NCI-H1417 (cell line): ENCODE data around the gene RMND5A.

Experiments
- DNase-seq, 3 experiments: peaks; one replicate each; lab custom pipeline; 2025; lab: John Stamatoyannopoulos, UW

Gene RMND5A

DNA sequence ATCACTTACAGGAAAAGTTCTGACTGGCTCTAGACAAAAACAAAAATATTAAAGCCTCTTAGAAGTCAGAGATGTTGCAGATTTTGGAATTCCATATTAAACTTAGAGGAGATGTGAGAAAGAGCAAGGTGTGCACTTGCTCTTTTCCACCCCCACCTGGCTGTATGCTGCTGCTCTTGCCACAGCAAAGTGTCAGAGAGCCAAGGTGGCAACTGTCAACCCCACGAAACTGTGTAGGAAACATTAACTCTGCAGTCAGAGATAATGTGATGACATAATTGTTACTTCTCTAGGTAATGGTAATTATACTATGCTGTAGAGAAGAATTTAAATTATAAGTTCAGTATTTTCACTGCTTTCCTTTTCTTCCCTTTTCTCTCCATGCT, 45.2 kb downstream of the RMND5A start:
- no peak for DNase-seq

DNA sequence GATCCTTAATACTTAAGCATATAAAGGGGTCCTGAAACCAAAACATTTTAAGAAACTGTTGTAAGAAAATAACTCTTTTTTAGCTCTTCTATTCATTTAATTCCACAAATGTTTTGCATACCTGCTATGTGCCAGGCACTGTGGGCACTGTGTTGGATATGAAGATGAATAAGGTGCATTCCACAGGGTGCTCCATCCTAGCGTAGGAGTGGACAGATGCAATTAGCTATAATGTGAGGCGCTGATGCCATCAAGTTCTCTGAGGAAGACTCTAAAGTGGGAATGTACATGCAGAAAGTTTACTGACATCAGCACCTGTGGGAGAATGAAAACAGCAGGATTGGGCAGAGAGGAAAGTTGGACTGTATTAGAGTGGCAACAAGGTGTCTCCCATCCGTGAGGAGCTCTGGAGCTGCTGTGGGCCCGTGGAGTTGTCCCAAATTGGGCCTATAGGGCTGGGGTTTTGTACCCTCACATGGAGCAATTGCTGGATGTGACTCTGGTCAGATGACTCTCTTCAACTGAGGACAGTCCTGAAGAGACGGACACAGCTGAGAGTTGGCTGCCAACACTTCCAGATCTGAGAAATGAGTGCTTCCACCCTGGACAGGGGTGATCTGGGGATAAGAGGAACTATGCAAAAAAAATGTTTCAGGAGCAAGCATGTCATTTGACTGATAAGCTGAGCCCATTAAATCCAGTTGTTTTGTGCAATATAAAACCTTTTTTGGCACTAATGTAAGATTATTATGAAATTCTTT, 48.3 kb downstream of the RMND5A start:
- no peak for DNase-seq

- DNase-seq: no peak
Measured at GRCh38 chr2:86769838-86770237, 49.7 kb downstream of the RMND5A start.

- no peak for DNase-seq
Measured at GRCh38 chr2:86770816-86771301, 50.8 kb downstream of the RMND5A start.

DNA sequence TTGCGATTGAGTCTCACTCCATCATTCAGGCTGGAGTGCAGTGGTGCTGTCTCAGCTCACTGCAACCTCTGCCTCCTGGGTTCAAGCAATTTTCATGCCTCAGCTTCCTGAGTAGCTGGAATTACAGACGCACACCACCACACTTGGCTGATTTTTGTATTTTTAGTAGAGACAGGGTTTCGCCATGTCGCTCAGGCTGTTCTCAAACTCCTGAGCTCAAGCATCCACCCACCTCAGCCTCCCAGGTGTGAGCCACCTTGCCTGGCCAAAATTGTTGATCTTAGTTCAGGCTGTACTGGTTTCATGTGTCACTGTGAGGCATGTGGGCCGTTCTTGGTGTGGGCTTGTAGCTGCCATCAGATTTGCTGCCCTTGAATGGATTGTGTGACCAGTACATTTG, 52.5 kb downstream of the RMND5A start:
- no peak for DNase-seq

- DNase-seq: no peak
Measured at GRCh38 chr2:86774862-86775261, 54.8 kb downstream of the RMND5A start.

GRCh38 chr2:86775338-86775737, 55.2 kb downstream of the RMND5A start:
- DNase-seq: no peak

DNA sequence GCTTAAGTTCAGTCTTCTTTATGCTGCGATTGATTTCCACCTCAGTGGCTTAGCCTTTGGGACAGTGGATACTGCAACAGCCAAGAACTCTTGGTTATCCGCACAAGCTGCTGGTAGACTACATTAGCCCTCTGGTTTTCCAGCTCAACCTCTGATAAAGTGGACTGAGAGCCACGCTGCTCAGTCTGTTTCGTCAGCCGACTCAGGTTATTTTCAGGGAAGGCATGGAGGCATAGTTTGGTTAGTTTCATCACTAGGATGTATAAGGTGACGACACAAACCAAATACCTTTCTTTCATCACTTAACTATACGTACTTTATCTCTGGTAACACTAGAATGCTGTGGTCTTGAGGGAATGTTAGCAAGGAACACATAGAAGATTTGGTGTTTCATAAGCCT, 56.4 kb downstream of the RMND5A start:
- DNase-seq: no peak

- no peak for DNase-seq
Measured at GRCh38 chr2:86778957-86779356, 58.9 kb downstream of the RMND5A start.

- no peak for DNase-seq
Measured at GRCh38 chr2:86779971-86780370, 59.9 kb downstream of the RMND5A start.

DNA sequence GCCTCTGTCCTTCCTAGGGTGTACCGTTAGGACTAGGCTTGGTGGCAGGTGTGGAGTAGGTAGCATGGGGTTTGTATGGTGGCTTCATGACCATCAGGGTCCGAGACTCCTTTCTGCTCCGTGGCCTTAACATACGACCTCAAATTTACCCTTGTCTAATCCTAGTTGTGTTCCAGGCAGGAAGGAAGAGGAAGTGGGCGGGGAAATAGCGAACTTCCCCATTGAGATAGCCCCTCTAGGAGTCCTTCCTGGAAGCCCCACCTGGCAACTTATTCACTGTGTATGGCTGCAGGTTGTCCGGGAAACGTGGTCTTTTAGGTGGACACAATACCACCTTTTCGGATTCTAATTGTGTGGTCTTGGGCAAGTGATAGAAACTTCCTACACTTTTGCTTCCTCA, 61.3 kb downstream of the RMND5A start:
- DNase-seq: no peak

DNA sequence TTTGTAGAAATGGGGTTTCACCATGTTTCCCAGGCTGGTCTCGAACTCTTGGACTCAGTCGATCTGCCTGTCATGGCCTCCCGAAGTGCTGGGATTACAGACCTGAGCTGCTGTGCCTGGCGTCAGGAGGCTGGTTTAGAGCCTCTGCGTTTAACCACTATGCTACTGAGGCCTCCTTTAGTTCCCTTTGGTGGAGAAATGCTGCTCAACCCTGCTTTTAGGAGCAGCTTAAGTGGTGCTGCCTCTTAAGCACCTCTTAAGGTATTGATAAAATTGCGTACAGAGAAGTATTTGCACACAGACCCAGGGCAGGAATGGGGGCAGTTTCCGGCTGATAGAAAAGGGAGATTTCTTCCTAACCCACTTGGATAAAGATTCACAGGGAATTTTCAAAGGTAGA, 62.7 kb downstream of the RMND5A start:
- peak in 1 of 3 experiments; percentile 11 for DNase-seq

DNA sequence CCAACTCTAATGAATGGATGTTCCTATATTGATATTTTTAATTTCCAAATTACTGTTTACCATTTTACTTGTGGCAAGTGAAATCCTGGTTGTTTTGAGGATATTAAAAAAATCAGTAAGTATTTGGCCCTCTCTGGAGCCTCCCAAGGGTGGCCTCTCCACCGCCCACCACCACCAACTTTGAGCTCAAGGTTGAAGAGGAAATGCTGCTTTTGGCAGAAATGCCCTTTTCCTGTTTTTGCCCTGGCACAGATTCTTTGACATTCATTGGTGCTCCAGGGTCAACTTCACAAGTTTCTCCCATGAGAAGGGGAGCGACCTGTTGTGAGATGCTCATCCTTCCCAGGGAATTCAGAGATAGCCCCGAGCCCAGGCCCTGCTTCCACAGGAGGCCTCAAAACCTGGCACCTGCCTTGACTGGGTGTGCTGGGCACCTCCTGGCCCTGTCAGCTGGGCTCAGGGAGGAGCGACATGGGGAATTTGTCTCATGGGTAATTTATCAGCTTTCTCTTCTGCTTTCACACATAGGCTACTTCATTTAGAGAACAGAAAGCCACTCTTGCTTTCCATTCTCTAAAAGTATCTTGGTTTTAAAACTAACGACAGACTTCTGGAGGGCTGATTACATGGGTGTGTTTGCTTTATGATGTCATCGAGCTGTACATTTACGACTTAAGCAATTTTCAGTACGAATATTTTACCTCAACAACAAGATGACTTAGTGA, 63.7 kb downstream of the RMND5A start:
- no peak for DNase-seq

GRCh38 chr2:86785456-86785855, 65.4 kb downstream of the RMND5A start:
- DNase-seq: no peak

GRCh38 chr2:86786001-86786536, 66.0 kb downstream of the RMND5A start:
- no peak for DNase-seq

- no peak for DNase-seq
Measured at GRCh38 chr2:86787736-86788135, 67.6 kb downstream of the RMND5A start.

GRCh38 chr2:86788165-86788564, 68.1 kb downstream of the RMND5A start:
- no peak for DNase-seq

- DNase-seq: no peak
Measured at GRCh38 chr2:86788881-86789686, 69.0 kb downstream of the RMND5A start.

GRCh38 chr2:86789687-86790133, 69.6 kb downstream of the RMND5A start:
- DNase-seq: no peak

DNA sequence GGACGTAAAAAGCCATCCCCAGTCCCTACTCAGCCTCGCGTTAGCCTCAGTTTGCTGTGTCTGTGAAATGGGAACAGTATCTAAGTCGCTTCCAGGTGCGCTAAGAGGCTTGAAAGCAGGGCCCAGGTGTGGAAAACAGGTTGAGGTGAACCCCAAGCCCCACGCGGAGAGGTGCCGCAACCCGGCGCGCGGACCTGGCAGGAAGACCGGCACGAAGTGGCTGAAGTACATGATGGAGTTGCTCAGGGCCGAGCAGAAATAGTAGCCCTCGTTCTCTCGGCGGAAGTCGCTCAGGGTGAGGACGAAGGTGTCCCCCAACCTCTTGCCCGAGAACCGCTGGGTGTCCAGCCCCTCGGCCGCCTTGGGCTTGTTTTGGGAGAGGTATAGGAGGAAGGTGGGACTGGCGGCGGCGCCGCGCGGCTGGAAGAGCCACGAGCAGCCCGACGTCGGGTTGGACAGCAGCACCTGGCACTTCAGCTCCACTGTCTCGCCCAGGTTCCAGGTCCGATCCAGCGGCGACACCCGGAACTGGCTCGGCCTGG, 70.1 kb downstream of the RMND5A start:
- DNase-seq: peak in 1 of 3 experiments; percentile 12

- DNase-seq: no peak
Measured at GRCh38 chr2:86790676-86791572, 70.8 kb downstream of the RMND5A start, which contains the start of gene CD8A. TSS of gene CD8A (minus strand) at chr2:86790913. CDS start at chr2:86790825, 88 bp downstream.
